ENCODE data around the gene ZFYVE16.

DNA sequence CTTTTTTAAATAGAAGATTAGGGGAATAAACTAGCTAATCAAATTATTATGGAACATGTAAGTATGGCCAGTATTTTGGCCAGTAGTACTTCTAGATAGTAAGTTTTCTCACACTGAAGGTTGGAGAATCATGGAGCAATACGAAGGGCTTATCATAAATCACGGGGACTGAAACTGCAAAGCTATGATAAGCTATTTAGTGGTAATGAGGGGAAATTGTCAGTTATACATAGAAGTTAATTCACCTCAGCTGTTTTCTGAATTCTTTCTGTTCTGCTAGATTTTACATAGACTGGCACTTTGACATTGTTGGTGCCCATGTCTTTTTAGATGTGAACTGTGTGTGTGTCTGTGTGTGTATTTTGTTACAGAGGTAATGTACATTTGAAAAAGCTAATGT lies 45.5 kb downstream of the ZFYVE16 start:
- TF ChIP-seq, protein P1, sequence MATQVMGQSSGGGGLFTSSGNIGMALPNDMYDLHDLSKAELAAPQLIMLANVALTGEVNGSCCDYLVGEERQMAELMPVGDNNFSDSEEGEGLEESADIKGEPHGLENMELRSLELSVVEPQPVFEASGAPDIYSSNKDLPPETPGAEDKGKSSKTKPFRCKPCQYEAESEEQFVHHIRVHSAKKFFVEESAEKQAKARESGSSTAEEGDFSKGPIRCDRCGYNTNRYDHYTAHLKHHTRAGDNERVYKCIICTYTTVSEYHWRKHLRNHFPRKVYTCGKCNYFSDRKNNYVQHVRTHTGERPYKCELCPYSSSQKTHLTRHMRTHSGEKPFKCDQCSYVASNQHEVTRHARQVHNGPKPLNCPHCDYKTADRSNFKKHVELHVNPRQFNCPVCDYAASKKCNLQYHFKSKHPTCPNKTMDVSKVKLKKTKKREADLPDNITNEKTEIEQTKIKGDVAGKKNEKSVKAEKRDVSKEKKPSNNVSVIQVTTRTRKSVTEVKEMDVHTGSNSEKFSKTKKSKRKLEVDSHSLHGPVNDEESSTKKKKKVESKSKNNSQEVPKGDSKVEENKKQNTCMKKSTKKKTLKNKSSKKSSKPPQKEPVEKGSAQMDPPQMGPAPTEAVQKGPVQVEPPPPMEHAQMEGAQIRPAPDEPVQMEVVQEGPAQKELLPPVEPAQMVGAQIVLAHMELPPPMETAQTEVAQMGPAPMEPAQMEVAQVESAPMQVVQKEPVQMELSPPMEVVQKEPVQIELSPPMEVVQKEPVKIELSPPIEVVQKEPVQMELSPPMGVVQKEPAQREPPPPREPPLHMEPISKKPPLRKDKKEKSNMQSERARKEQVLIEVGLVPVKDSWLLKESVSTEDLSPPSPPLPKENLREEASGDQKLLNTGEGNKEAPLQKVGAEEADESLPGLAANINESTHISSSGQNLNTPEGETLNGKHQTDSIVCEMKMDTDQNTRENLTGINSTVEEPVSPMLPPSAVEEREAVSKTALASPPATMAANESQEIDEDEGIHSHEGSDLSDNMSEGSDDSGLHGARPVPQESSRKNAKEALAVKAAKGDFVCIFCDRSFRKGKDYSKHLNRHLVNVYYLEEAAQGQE (IDR thresholded peaks at IDR 0.05; ENCODE audit: borderline replicate concordance): no peak
- TF ChIP-seq CTCF (IDR thresholded peaks at IDR 0.05; ENCODE audit: poor library complexity, severe bottlenecking): no peak
- TF ChIP-seq EZH2 (IDR thresholded peaks at IDR 0.05; ENCODE audit: borderline replicate concordance, insufficient read depth, low read length, poor library complexity, severe bottlenecking): no peak
